Measurements from ENCODE around the gene PRKN.

PRKN gene

DNA sequence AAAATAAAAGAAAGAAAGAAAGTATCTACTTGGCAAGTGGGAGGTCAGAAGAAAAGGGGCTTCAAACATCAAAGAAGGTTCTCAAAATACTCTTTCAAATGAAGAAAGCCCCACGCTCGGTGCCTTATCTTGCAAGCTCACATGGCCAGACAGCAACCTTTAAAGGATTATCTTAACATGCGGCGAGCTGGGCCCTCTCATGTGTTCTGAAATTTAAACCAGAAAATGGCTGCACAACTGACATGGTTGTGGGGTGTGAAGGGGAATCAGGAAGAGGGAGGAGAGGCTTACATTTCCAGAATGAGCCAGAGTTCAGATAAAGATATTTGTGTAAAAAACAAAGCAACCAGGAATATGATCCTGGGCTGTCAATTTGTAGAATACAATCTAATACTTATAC, 363.1 kb downstream of the PRKN start:
- DNase-seq: no peak

DNA sequence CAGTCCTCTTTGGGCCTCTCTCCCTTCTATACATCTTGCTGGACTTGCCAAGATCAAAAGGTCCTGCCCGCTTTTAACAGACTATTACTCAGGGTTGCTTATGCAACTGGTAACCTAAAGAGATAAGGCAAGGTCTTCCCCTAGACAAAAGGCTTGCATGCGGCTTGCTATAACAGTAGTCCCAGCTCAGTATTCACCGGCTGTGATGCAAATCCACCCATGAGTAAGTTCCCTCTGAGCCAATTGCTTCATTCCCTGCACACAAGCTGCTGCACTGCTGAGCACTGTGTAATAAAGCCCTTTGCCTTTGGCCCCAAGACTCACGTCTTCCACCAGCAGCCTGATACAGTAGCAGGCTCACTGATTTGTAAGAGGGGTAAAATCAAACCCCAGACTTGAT, 363.8 kb downstream of the PRKN start:
- no peak for DNase-seq

DNA sequence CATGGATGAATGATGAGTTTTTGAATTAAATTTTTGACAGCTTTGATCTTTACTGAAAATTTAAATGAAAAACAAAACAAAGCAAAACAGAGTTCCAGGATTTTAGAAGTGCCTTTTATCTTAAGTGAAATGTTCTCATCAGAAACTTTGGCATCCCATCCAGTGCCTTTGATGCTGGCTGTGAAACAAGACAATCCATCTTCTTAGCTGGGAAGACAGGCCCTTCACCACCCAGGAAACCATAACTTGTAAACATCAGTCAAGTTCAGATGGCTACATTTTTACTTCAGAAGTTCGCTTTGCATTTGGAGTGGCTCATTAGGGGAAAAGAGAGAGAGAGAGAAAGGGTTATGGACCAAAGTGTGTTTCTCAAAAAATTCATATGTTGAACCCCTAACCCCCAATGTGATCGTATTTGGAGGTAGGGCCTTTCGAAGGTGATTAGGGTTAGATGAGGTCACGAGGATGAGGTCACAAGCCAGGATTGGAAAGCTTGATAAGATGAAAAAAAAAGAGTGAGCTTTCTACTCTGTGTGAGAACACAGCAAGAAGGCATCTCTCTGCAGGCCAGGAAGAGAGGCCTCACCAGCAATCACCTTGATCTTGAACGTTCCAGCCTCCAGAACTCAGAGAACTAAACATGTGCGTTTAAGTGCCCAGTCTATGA, 366.5 kb downstream of the PRKN start:
- DNase-seq: no peak

- DNase-seq: no peak
Observed at GRCh38 chr6:162358625-162359024, 368.9 kb downstream of the PRKN start.

GRCh38 chr6:162345051-162345511, 382.5 kb downstream of the PRKN start:
- DNase-seq: no peak

DNA sequence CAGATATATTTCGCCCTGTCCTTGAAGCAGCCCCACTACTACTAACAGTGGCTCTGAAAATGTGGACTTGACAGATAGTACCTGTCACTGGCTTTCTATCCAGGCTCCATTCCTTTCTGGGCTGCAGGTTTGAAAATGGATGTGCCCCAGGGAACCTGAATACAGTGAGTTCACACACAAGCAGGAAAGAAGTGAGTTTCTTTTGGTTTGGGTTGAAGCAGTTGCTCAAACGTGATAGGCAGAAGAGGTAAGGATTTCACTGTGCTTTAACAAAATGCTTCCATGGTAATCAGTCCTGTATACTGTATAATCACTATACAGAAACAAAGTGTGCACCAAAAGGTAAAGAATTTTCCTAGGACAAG, 382.9 kb downstream of the PRKN start:
- DNase-seq: no peak

DNA sequence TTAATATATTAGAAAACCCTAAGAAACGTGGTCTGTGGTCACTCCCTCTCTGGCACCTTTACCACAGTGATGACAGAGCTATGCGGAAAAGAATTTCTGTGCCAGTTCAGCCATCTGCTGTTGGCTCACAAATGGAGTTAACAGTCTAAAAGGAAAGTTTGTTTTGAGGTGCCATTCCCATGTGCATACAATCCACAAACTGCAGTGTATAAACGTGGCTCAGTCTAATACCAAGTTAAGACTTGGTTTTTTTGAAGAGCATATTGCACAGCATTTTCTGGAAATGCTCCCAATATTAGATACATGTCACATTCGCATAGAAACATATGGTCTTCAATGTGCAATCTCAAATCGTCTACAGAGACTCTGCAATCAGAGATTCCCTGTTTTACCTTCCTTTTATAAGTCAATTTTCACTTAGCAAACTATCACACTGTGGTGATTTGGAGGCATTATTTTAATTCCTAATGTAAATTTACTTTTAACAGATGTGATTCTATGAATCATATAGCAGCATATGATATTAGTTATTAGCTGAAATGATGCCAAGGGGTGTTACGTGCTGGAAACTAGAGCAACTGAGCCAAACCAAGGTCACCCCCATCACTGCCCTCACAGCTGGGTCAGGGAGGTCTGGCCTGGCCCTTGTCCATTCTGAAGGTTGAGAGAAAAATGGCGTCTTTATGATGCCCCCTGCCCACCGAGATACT, 383.5 kb downstream of the PRKN start:
- DNase-seq: no peak

GRCh38 chr6:162343198-162343935, 384.2 kb downstream of the PRKN start:
- DNase-seq: no peak

DNA sequence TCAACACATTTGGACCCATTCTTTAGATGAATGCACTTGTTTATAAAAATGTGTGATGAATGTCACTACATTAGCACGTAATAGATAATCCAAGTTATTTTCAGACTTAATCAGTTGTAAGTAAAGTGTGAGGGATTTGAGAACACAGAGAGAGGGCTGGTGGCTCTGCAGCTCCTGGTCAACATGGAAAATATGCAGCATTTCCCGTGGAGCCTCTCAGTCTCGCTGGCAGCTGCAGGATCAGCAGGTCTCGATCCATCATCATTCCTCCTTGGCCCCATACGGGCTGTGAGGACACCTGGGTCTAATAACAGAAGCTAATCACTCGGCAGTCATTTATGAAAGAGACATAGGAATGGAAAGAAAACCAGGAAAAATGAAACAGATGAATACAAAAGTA, 390.2 kb downstream of the PRKN start:
- DNase-seq: no peak

DNA sequence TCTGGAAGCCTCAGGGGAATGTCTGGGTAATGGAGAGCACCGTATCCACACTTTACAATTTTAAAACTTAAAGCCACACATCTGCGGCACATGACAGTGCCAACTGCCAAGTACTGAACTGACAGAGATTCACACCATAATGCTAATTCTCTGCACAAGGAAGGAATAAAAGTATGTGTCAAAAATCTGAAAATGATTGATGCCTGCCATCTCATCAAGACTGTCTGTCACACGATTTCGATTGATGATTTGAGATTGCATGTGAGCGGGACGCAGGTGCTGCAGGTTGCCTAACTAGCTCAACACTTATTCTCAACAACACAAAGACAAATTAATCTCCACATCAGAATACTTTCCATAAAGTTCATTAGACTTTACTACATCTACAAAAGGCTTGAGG, 391.2 kb downstream of the PRKN start:
- DNase-seq: no peak

DNA sequence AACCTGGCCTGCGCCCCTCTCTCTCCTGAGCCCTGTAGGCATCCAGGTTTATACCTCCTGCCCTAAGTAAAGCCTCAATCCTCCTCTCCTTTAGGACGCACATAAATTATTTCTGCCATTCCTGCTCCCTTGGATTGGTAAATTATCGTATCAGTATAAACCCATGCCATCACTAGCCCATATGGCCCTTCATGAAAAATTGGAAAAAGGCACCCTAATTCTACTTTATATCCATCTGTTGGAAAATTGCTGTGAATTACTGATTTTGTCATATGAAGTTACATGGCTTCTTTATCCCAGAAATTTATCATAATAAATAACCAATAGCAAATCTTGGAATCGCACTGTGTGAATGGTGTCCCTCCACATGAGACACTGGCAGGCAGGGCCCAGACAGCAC, 395.2 kb downstream of the PRKN start:
- no peak for DNase-seq

GRCh38 chr6:162331911-162332310, 395.7 kb downstream of the PRKN start:
- DNase-seq: no peak

DNA sequence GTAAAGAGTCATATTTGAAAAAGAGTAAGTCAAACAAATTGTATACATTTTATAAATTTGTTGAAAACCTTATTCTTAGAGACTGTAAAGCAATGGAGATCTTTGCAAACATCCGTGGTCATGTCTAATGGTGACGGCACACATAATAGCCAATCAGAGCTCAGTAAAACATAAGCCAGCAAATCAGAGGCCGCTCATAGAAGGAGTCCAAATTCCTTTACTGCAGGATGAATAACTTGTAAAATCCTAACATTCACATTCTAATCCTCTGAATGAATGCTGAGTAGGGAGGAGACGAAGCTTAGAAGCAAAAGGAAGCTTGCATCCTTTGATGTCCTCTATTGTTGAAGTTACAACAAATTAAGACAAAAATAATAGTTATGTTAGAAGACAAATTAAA, 401.7 kb downstream of the PRKN start:
- DNase-seq: no peak

GRCh38 chr6:162325051-162325450, 402.5 kb downstream of the PRKN start:
- DNase-seq: no peak

GRCh38 chr6:162315291-162315690, 412.3 kb downstream of the PRKN start:
- DNase-seq: no peak

DNA sequence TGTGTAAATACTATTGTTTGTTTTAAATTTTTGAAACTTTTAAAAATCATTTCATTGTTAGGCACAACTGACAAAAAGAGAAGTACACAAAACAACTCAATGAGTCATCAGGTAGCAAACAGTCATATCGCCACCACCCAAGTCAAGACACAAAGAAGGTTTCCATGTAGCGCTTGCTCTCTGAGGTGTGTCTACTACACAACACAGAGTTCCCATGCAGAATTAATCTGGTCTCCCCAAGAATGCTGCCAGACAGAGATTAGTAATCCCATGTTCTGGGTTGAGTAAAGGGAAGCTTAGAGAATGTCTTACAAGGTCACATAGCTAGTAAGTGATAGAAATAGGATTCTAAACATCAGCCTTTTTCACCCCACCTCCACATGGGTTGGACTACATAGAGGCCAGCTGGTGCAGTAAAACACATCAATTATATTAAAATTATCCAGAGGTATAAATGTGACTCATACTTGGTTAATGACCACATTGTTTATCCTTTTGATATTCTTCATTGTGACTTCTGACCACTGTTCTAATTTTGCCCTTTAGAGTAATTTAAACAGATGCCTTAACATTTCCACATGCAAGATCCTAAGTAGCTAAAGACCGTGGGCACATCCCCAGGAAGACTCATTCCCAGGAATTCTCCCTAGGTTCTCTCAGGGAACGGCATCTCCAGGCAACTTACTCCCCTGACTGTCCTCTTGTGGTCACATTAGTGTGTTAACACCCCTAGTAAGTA, 413.5 kb downstream of the PRKN start:
- DNase-seq: no peak

GRCh38 chr6:162307865-162308264, 419.7 kb downstream of the PRKN start:
- DNase-seq: no peak

DNA sequence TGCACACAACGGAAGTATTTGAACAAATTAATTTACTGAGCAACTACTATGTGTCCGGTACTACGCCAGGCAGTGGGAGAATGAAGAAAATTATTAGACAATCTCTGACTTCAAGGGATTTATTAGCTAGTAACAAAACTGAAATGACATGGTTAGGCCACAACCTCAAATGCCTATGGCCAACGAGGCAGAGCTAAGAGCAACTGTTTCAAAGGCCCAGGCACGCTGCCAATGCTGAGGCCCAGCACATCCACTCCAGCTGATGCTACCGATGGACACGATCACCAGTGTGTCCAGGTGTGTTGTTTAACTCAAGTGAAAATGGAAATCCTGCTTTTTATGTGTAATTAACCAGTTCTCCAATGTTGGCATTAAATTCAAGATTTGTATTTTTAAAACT, 420.9 kb downstream of the PRKN start:
- no peak for DNase-seq

- no peak for DNase-seq
Observed at GRCh38 chr6:162301128-162301527, 426.4 kb downstream of the PRKN start.

GRCh38 chr6:162294029-162294428, 433.5 kb downstream of the PRKN start:
- DNase-seq: no peak

DNA sequence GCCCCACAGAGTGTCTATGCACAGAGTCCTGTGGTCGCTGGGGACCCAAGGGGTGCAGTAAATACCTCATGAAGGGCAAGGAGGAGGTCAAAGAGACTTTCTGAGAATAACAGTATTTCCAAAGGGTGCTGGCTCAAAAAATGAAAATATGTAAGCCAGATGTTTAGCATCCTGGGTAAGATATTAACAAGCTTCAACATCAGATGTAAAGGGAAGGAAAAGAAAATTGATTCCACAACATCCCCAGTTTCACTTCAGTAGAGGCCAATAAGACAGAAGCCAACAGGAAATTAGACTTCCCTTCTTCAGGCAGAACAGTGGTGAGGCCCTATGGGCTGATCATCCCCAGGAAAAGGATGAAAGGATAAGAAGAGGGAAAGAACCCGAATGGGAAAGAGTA, 434.7 kb downstream of the PRKN start:
- DNase-seq: no peak

DNA sequence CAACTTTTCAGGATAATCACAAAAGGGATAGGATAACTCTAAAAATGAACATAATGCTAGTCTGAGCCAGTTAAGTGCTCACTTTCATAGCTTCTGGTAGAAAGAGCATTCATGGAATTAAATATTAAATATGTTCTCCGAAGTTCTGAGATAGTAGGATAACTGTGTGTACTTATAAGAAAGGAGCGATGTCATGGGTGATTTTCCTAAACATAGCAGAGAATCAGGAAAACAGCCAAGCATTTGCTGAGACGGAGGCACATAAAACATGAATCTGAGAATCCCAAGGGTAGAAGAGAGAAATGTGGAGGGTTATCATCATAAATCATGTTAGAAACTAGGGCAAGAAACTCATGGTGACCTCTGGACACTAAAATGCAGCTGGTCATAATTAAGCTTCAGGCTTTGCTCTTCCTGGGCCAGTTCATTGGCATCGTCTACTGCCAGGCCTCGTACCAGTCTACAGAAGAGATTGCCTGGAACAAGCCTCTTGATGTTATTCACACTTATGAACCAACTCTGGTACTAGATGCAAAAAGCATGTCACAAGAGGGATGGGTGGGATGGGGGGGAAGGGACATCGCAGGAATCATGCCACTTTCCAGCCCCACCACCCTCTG, 436.6 kb downstream of the PRKN start:
- DNase-seq: no peak

GRCh38 chr6:162289972-162290371, 437.6 kb downstream of the PRKN start:
- no peak for DNase-seq
